Pulmonary artery endothelial cell (primary cell): ENCODE results near the gene PTPRN2. TPM values are rescaled to one million over a fixed set of nuclear protein-coding genes. Genes with fewer than 3 reads are reported as not detected.
"Not testable (repeated sequence)": the region's sequence is repeated elsewhere in the genome, so short reads cannot be mapped to it uniquely, and the experiment has no call there.

ENCODE experiments used
- DNase-seq: peaks from one replicate; pipeline ENCODE4 v3.0.0-alpha.2; 2011; ENCODE audit warnings: low read depth, low spot score
- total RNA-seq: library from RNA; depleted of rRNA; stranded (reverse); fragments of >200 nt; gene quantifications from 2 replicates; pipeline ENCODE4 v1.2.3, GENCODE V29; 2014

PTPRN2 gene
- total RNA-seq, 1 donor from 2014 or later: 0.53 TPM

DNA sequence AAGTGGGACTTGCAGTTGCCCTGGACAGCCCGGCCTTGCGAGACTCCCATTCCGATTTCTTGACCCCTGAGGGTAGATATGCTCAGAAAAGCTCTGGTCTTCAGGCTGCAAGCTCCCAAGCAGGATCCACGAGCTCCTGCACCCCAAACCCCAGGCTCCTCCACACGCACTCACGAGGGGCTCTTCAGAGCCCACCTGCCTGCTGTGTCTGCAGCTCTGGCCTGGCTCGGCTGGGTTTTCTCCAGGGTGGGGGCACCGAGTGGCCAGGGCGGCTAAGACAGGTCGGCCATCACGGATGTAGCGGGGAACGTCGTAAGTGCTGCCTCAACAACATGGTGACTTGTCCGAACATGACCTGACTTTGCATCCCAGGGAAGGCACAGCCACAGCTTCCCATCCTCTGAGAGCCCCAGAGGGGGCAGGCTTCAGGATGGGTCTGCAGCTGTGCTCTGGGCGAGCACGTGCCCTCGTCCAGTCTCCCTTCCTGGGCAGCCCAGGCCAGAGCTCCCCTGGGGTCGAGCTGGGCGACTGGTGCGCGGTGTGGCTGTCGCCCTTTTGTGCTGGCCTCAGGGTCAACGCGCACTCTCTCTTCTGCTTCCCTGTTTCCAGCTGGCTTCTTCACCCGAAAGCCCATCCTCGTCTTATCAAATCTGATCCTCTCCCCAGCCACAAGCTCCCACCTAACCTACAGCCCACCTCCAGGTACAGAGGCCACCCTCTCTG lies 835.5 kb downstream of the PTPRN2 start:
- no peak for DNase-seq

DNA sequence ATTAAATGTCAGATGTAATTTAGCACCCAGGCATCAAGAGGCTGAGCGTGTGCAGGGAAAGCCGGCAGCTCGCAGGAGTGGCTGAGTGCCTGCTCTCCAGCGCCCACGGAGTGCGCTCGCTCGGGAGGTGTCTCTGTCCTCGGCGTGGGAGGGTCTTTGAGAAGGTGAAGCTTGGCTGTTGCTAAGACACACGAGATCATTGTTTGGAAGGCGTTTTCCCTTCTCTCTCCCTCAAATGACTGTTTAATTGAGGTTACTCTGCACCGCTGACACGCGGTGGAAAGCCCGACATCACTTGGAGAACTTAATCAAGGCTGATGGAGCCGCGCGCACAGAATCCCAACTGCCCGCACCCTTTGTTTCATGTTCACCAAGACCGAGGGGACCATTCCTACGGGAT lies 836.2 kb downstream of the PTPRN2 start:
- no peak for DNase-seq

- no peak for DNase-seq
Observed at GRCh38 chr7:157750291-157750690, 837.3 kb downstream of the PTPRN2 start.

GRCh38 chr7:157745721-157746709 lies 841.6 kb downstream of the PTPRN2 start:
- no peak for DNase-seq

DNA sequence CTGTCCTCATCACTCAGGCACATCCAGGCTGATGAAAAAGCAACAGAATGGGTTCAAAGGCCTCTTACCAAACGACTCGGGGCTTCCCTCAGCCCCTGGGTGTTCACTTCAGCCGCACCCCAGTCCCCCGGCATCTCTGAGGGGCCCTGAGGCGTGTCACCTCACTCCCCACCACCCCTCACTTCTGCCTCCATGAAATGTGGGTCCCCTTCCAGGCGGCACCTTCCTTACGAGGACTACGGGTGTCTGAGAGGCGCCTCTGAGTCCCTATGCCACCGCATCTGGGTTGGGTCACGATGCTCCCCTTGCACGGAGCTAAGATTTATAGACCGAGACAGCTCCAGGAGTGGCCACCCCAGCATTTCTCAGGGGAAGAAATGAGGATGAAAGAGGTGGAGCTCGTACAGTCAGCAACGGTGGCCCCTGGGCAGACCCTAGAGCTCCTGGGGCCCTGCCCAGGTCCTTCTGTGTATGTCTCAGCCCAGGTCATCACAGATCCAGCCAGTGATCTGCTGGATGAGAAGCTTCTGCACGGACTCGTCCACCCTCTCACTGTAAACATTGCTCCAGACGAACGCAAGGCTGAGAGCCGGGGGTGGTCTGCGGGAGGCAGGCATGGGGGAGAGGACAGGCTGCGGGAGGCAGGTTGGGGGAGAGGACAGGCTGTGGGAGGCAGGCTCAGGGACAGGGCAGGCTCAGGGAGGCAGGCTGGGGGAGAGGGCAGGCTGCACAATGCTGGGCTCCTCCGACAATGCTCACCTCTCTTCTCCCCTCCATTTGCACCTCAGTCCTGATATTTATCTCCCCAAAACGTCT lies 842.6 kb downstream of the PTPRN2 start:
- DNase-seq: no peak

DNA sequence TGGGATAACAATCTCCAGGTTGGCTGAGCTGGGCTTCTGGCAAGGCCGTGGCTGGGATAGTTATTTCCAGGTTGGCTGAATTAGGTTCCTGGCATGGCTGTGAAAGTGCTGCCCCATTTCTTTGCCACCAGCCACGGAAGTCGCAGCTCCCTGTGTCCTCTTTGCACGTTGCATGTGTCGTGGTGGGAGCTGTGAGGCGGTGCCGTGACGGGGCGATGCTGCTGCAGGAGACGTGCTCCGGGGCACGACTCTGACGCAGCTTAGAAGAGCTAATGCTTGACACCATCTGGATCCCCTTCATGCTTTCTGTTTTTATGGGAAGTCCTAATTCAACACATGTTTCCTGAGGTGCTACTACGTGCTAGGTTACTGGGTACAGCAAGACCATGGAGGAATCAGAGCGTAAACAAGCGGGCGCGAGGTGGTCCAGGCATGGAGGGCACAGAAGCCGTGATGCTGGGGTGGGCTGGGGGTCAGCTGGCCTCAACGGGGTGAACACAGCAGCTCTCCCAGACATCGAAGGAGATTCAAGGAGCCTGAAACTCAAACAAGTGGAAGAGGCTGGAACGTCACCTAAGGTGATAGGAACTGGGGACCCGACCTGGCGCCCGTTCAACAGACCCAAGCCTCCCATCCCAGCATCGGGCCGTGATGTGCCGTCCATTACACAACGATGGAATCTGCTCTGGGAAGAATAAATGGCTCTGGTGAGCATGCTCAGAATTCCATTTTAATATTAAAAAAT lies 843.7 kb downstream of the PTPRN2 start:
- DNase-seq: no peak

- no peak for DNase-seq
Observed at GRCh38 chr7:157740251-157740798, 847.3 kb downstream of the PTPRN2 start.

DNA sequence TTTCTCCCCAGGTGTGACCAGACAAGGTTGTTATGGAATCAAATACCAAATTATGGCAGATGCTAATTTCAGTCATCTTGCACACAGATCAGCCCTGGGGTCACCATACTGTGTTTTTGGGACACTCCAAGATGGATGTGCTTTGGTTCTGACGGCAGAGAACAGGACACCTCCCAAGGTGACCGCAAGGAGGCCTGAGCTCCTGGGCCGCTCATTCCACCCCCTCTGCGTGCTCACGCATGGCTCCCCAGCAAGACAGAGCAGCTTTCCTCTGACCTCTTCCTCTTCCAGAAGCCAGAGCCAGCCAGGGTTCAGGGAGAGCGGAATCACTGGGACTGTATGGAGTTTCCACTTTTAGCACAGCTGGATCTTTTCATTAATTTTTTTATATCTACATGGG lies 848.0 kb downstream of the PTPRN2 start:
- no peak for DNase-seq

GRCh38 chr7:157739031-157739430 lies 848.6 kb downstream of the PTPRN2 start:
- no peak for DNase-seq

DNA sequence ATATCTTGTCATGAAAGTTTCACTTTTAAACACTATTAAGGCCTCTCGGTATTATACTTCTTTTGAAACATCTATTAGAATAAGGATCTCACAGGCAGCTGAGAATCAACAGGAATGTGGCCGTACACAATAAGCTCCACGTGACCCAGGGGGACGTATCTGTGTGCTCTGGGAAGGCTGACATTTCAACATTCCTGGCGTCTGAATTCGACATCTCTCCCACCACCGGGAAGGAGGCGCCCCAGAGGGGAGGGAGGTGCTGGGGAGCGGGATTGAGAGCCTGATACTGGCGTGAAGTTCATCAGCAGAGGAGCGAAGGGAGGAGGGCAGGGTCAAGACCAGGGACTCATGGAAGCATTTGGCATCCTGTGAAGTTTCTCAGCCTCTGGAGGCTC lies 849.6 kb downstream of the PTPRN2 start:
- DNase-seq: no peak

- no peak for DNase-seq
Observed at GRCh38 chr7:157737151-157738065, 850.2 kb downstream of the PTPRN2 start.

- no peak for DNase-seq
Observed at GRCh38 chr7:157736341-157736740, 851.3 kb downstream of the PTPRN2 start.

- DNase-seq: no peak
Observed at GRCh38 chr7:157735826-157736225, 851.8 kb downstream of the PTPRN2 start.

DNA sequence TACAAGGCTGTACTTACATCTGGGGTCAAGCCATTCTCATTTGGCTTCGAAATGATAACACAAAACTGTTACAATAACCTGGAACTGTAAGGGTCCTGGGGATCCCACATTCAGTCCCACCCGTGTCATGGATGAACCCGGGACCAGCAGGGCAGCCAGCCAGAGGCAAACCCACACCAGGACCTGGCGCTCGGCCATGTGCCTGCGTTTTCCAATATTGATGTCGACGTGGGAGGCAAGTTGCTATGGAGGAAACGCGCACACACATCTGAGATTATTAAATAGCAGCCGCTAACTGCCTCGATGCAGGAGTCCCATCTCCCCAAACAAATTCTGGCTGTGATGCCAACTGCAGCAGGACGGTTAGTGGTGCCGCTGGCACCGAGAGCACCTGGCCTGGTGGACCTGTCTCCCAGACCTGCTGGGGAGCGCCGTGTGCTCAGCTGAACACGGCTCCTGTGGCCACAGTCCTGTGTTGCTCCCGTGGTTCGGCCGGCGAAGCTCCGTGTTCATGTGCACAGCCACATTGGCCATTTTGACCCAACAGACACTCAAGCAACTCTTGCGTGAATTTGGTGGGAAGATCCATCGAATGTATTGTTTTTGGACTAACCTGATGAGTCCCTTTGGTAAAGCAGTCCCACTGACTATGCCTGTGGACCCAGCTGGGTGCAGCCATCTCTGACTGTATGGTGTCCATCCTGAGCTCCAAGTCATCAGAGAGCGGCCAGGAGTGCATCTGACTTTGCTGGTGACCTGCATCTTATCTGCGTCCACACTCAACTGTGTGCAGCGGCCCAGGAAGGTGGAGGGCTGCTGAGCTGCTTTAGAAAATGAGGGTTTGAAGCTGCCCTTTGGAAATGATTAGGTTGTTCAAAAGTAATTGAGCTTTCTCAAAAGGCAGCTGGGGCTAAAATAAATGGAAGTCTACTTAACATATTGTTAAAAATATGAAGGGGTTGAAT lies 852.7 kb downstream of the PTPRN2 start:
- DNase-seq: no peak

- DNase-seq: not testable (repeated sequence)
Observed at GRCh38 chr7:157733760-157734395, 853.7 kb downstream of the PTPRN2 start.

DNA sequence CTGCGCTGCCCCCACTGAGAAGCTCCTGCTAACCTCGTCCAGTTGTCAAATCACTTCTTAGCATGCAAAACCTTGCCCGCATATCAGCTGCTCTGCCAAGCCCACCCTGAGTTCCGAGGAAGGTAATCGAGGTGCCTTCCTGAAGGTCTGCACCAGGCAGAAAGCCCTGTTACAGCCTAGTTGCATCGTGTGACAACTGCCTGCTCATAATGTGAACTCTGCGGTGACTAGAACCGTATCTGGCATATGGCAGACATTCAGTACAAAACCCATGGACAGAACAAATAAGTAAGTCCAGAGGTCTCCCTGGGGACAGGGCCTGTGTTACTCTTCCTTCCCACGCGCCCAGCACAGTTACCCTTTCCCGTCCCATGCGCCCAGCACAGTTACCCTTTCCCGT lies 856.5 kb downstream of the PTPRN2 start:
- DNase-seq: no peak

DNA sequence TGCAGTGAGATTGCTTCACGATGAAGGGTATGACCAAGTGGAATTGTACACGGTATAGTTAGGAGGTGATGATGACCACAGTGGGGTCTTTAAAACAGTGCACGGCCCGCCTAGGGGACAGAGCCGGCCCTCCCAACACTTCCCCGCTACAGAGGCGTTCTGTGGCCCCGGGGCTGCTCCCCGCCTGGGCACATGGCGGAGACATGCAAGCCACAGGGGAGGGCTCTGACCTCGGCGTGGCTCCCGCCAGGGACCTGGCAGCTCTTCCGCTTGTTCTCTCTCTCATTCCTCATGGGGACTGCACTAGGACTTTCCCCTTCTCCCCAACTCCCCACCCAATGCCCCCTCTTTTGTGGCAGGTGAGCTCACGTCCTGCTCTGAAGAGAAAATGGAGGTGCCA lies 857.0 kb downstream of the PTPRN2 start:
- no peak for DNase-seq

DNA sequence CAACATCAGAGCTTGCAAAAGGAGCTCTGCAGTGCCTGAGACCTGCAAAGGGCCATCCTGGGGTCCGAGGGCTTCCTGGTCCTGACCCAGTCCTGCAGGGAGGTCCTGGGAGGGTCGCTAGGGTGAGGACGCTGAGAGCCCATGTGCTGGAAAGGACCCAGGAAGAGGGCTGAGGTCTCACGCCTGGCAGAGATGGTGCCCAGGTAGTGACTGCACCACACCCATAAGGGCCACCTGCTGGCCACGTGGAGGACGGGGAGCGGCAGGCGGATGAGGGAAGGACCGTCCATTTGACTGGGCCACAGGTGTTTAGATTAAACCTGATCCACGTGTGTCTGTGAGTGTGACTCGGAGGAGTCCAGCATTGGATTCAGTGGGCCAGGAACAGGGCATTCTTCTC lies 858.1 kb downstream of the PTPRN2 start:
- DNase-seq: no peak
